Gastroesophageal sphincter (tissue), 4 donors: ENCODE data around the gene DHFR2. TPM values are rescaled to one million over a fixed set of nuclear protein-coding genes. Genes with fewer than 3 reads are reported as not detected.

Experiments used
- ATAC-seq: fragments of 150-250 bp; one replicate; pipeline ENCODE4 v1.9.1; 2016; ENCODE audit warnings: mild to moderate bottlenecking, moderate library complexity
- H3K27ac ChIP-seq, 4 donors: fragments of 200-600 bp; sonication (generic) in 3 of 4; 1 replicate in 3 of 4; 2 replicates in 1 of 4; pipeline ENCODE4 v1.5.1; 2016 to 2019
- H3K27me3 ChIP-seq: fragments of 200-600 bp; sonication (generic); one replicate; pipeline ENCODE4 v1.5.1; 2019
- H3K36me3 ChIP-seq, 2 donors: fragments of 200-600 bp; sonication (generic); one replicate each; pipeline ENCODE4 v1.5.1; 2019; ENCODE audit warnings: control low read depth in 1 of 2
- H3K4me1 ChIP-seq, 3 donors: fragments of 200-600 bp; sonication (generic); 1 replicate in 2 of 3; 2 replicates in 1 of 3; pipeline ENCODE4 v1.5.1; 2016 to 2019; ENCODE audit warnings: control low read depth in 2 of 3
- H3K4me3 ChIP-seq, 2 donors: fragments of 200-600 bp; sonication (generic); one replicate each; pipeline ENCODE4 v1.5.1; 2019; ENCODE audit warnings: mild to moderate bottlenecking in 1 of 2, moderate library complexity in 1 of 2
- H3K9me3 ChIP-seq, 3 donors: fragments of 200-600 bp; sonication (generic); one replicate each; pipeline ENCODE4 v1.5.1; 2017 to 2019; ENCODE audit warnings: control low read depth in 2 of 3
- CTCF ChIP-seq, 4 experiments: fragments of 200-600 bp in 2 of 4; fragments of 450-650 bp in 2 of 4; sonication (generic) in 1 of 4; IDR thresholded peaks; one replicate each; pipeline ENCODE4 v1.5.1; 2017 to 2019; ENCODE audit warnings: antibody characterized with exemption in 4 of 4, mild to moderate bottlenecking in 2 of 4, moderate library complexity in 2 of 4
- EP300 ChIP-seq: sonication (generic); formaldehyde crosslinking; IDR thresholded peaks from one replicate; pipeline ENCODE4 v1.6.1; 2017; ENCODE audit warnings: antibody characterized with exemption, mild to moderate bottlenecking
- POLR2A ChIP-seq, 2 donors: fragments of 450-650 bp; IDR thresholded peaks; one replicate each; pipeline ENCODE4 v1.6.1; 2017; ENCODE audit warnings: antibody characterized with exemption in 2 of 2, mild to moderate bottlenecking in 2 of 2, moderate library complexity in 1 of 2
- POLR2AphosphoS5 ChIP-seq: sonication (generic); formaldehyde crosslinking; IDR thresholded peaks from one replicate; pipeline ENCODE4 v1.6.1; 2017; ENCODE audit warnings: antibody characterized with exemption
- WGBS, 2 donors: methylation state at CpG; one replicate each; pipeline ENCODE4 v1.1.5; 2018; ENCODE audit warnings: low coverage in 1 of 2; 5-methylcytosine and 5-hydroxymethylcytosine counted together
- total RNA-seq, 4 donors: library from RNA; depleted of rRNA; stranded (reverse); fragments of >200 nt; gene quantifications; one replicate each; pipeline ENCODE4 v1.1.0, GENCODE V29; 2016

Gene DHFR2
- total RNA-seq, 4 donors from 2014 or later, result 5.2 to 9.6 (median 7.5) TPM

GRCh38 chr3:94066506-94067500 is 4.1 kb upstream of the DHFR2 start:
- Histone ChIP-seq H3K4me1 (peaks cover 0 to 43% (median 12%) of the 10 kb centered on the region in 3 donors), H3K4me3 (no peak overlapping the region), H3K27me3 (no peaks in the 10 kb centered on the region), H3K36me3 (peaks cover 0 to 24% of the 10 kb centered on the region in 2 donors), H3K9me3 (no peaks in the 10 kb centered on the region), H3K27ac (no peak overlapping the region)
- TF ChIP-seq POLR2AphosphoS5, result no peak
- no peak for TF ChIP-seq EP300
- TF ChIP-seq POLR2A (IDR thresholded peaks at IDR 0.05), result no peak
- TF ChIP-seq CTCF (IDR thresholded peaks at IDR 0.05), result no peak
- no peak for ATAC-seq
- WGBS, 2 donors, result 81 to 89% methylated on average over 4 to 5 of the region's 6 CpGs

- no peak for TF ChIP-seq POLR2AphosphoS5
- no peak for TF ChIP-seq POLR2A (IDR thresholded peaks at IDR 0.05)
- no peak for TF ChIP-seq EP300
- TF ChIP-seq CTCF (IDR thresholded peaks at IDR 0.05), result no peak
- 56 to 93% methylated on average over 1 of the region's 1 CpG for WGBS, 2 donors
- Histone ChIP-seq H3K27me3 (no peaks in the 10 kb centered on the region), H3K9me3 (no peaks in the 10 kb centered on the region), H3K36me3 (peaks cover 0 to 17% of the 10 kb centered on the region in 2 donors), H3K4me1 (peaks cover 0 to 45% (median 12%) of the 10 kb centered on the region in 3 donors), H3K4me3 (no peak overlapping the region), H3K27ac (no peak overlapping the region)
- no peak for ATAC-seq
Observed at GRCh38 chr3:94065819-94066480, 3.2 kb upstream of the DHFR2 start.

- 17 to 41% methylated on average over 1 of the region's 1 CpG for WGBS, 2 donors
- no peaks in the 10 kb centered on the region for H3K9me3 ChIP-seq
- TF ChIP-seq CTCF (IDR thresholded peaks at IDR 0.05), result no peak
- no peak for TF ChIP-seq POLR2A (IDR thresholded peaks at IDR 0.05)
- no peak for TF ChIP-seq POLR2AphosphoS5
- no peak for TF ChIP-seq EP300
- peaks cover 0 to 45% (median 12%) of the 10 kb centered on the region in 3 donors for H3K4me1 ChIP-seq
- no peak overlapping the region for H3K27ac ChIP-seq
- peaks cover 0 to 23% of the 10 kb centered on the region in 2 donors for H3K36me3 ChIP-seq
- H3K4me3 ChIP-seq, result no peak overlapping the region
- no peak for ATAC-seq
- H3K27me3 ChIP-seq, result no peaks in the 10 kb centered on the region
Observed at GRCh38 chr3:94065122-94065521, 2.4 kb upstream of the DHFR2 start.

- peak overlapping the region in 1 of 2 donors; percentile 66 for H3K4me3 ChIP-seq
- H3K36me3 ChIP-seq, result peaks cover 0 to 31% of the 10 kb centered on the region in 2 donors
- no peaks in the 10 kb centered on the region for H3K9me3 ChIP-seq
- WGBS, 2 donors, result 79 to 80% methylated on average over 5 to 6 of the region's 6 CpGs
- no peak for TF ChIP-seq CTCF (IDR thresholded peaks at IDR 0.05)
- TF ChIP-seq POLR2AphosphoS5, result no peak
- no peak for TF ChIP-seq POLR2A (IDR thresholded peaks at IDR 0.05)
- TF ChIP-seq EP300, result no peak
- H3K27ac ChIP-seq, result peak overlapping the region in 1 of 4 donors; percentile 92
- H3K4me1 ChIP-seq, result peaks cover 0 to 45% (median 12%) of the 10 kb centered on the region in 3 donors
- H3K27me3 ChIP-seq, result no peaks in the 10 kb centered on the region
- ATAC-seq, result no peak
Observed at GRCh38 chr3:94064243-94064860, 1.6 kb upstream of the DHFR2 start.
